ENCODE results near the gene CGRRF1.
A peak's percentile ranks its signal among the peaks of the same experiment; 100 is the strongest.

The CGRRF1 gene

GRCh38 chr14:54509546-54510501 lies at the start of gene CGRRF1:
CGRRF1 (plus strand) TSS chr14:54509906; CDS start chr14:54509960, 54 bp downstream.
- DNase-seq (ENCODE audit: low read depth in 2 of 2), result peak; percentile 90 to 95

- no peak for DNase-seq (ENCODE audit: low read depth in 2 of 2)
Observed at GRCh38 chr14:54462048-54462447, 47.7 kb upstream of the CGRRF1 start.

GRCh38 chr14:54465654-54466053 lies 44.1 kb upstream of the CGRRF1 start:
- DNase-seq (ENCODE audit: low read depth in 2 of 2), result no peak

GRCh38 chr14:54467280-54467679 lies 42.4 kb upstream of the CGRRF1 start:
- DNase-seq (ENCODE audit: low read depth in 2 of 2), result no peak

GRCh38 chr14:54470701-54471100 lies 39.0 kb upstream of the CGRRF1 start:
- no peak for DNase-seq (ENCODE audit: low read depth in 2 of 2)

- DNase-seq (ENCODE audit: low read depth in 2 of 2), result no peak
Observed at GRCh38 chr14:54471641-54472040, 38.1 kb upstream of the CGRRF1 start.

- no peak for DNase-seq (ENCODE audit: low read depth in 2 of 2)
Observed at GRCh38 chr14:54472315-54472714, 37.4 kb upstream of the CGRRF1 start.

GRCh38 chr14:54474232-54474793 lies 35.4 kb upstream of the CGRRF1 start:
- DNase-seq (ENCODE audit: low read depth in 2 of 2), result no peak

GRCh38 chr14:54475187-54475899 lies 34.4 kb upstream of the CGRRF1 start:
- no peak for DNase-seq (ENCODE audit: low read depth in 2 of 2)

GRCh38 chr14:54475911-54476310 lies 33.8 kb upstream of the CGRRF1 start:
- DNase-seq (ENCODE audit: low read depth in 2 of 2), result no peak

GRCh38 chr14:54478636-54479215 lies 31.0 kb upstream of the CGRRF1 start:
- DNase-seq (ENCODE audit: low read depth in 2 of 2), result no peak

- DNase-seq (ENCODE audit: low read depth in 2 of 2), result no peak
Observed at GRCh38 chr14:54480830-54481562, 28.7 kb upstream of the CGRRF1 start.

- no peak for DNase-seq (ENCODE audit: low read depth in 2 of 2)
Observed at GRCh38 chr14:54481695-54482094, 28.0 kb upstream of the CGRRF1 start.

- no peak for DNase-seq (ENCODE audit: low read depth in 2 of 2)
Observed at GRCh38 chr14:54483073-54483745, 26.5 kb upstream of the CGRRF1 start.

GRCh38 chr14:54483846-54484245 lies 25.9 kb upstream of the CGRRF1 start:
- no peak for DNase-seq (ENCODE audit: low read depth in 2 of 2)

GRCh38 chr14:54486685-54487084 lies 23.0 kb upstream of the CGRRF1 start:
- DNase-seq (ENCODE audit: low read depth in 2 of 2), result no peak

- no peak for DNase-seq (ENCODE audit: low read depth in 2 of 2)
Observed at GRCh38 chr14:54487771-54488170, 21.9 kb upstream of the CGRRF1 start.

- no peak for DNase-seq (ENCODE audit: low read depth in 2 of 2)
Observed at GRCh38 chr14:54488318-54488645, 21.4 kb upstream of the CGRRF1 start.

- DNase-seq (ENCODE audit: low read depth in 2 of 2), result peak; percentile 69 to 80
Observed at GRCh38 chr14:54488646-54489317, 20.9 kb upstream of the CGRRF1 start, which contains the start of gene GMFB. GMFB (minus strand) TSS chr14:54488980; CDS start chr14:54488927, 53 bp downstream.

- no peak for DNase-seq (ENCODE audit: low read depth in 2 of 2)
Observed at GRCh38 chr14:54489318-54489683, 20.4 kb upstream of the CGRRF1 start.

Data from stimulated activated CD8-positive, alpha-beta memory T cell treated with anti-CD3 and anti-CD28 coated beads, Interleukin-2, amount 100 ng/mL, for 1 hour (primary cell).